Measurements from ENCODE around the gene WDSUB1. TPM values are rescaled to one million over a fixed set of nuclear protein-coding genes. Genes with fewer than 3 reads are reported as not detected.

WDSUB1 gene
- total and polyA plus RNA-seq, 8 donors: 11.3 to 17.9 (median 14.7) TPM

GRCh38 chr2:159229476-159230144 lies 56.9 kb downstream of the WDSUB1 start:
- Histone ChIP-seq H3K4me3 (no peak overlapping the region), H3K9me3 (no peaks in the 10 kb centered on the region), H3K36me3 (peaks cover 0 to 49% of the 10 kb centered on the region in 2 donors), H3K4me1 (peaks cover 15 to 25% of the 10 kb centered on the region in 2 donors), H3K27me3 (no peaks in the 10 kb centered on the region), H3K27ac (peak overlapping the region; percentile 48)
- intact Hi-C loops (cut with DNase I): no loop called here
- peak in 2 of 4 donors; percentile 23 to 76 for DNase-seq
- peak; percentile 83 for ATAC-seq
- TF ChIP-seq CTCF (IDR thresholded peaks at IDR 0.05): no peak

GRCh38 chr2:159228081-159228581 lies 58.4 kb downstream of the WDSUB1 start:
- H3K27ac ChIP-seq: peak overlapping the region; percentile 6 to 48
- no peak for TF ChIP-seq CTCF (IDR thresholded peaks at IDR 0.05)
- no peaks in the 10 kb centered on the region for H3K27me3 ChIP-seq
- H3K9me3 ChIP-seq: no peaks in the 10 kb centered on the region
- ATAC-seq: no peak
- no peak overlapping the region for H3K4me3 ChIP-seq
- intact Hi-C loops (cut with DNase I): no loop called here
- peaks cover 15 to 31% of the 10 kb centered on the region in 2 donors for H3K4me1 ChIP-seq
- DNase-seq: no peak
- H3K36me3 ChIP-seq: peaks cover 0 to 47% of the 10 kb centered on the region in 2 donors

- H3K9me3 ChIP-seq: no peaks in the 10 kb centered on the region
- H3K36me3 ChIP-seq: peaks cover 0 to 51% of the 10 kb centered on the region in 2 donors
- no peak for TF ChIP-seq CTCF (IDR thresholded peaks at IDR 0.05)
- ATAC-seq: no peak
- peaks cover 10 to 31% of the 10 kb centered on the region in 2 donors for H3K4me1 ChIP-seq
- intact Hi-C loops (cut with DNase I): no loop called here
- peak overlapping the region in 1 of 2 donors; percentile 6 for H3K27ac ChIP-seq
- no peak overlapping the region for H3K4me3 ChIP-seq
- DNase-seq: no peak
- no peaks in the 10 kb centered on the region for H3K27me3 ChIP-seq
These were observed 59.0 kb downstream of the WDSUB1 start for GRCh38 chr2:159227467-159227866.

GRCh38 chr2:159226608-159227385 lies 59.7 kb downstream of the WDSUB1 start:
- no peak for DNase-seq
- intact Hi-C loops (cut with DNase I): no loop called here
- ATAC-seq: no peak
- Histone ChIP-seq H3K36me3 (peaks cover 0 to 56% of the 10 kb centered on the region in 2 donors), H3K4me3 (no peak overlapping the region), H3K9me3 (no peaks in the 10 kb centered on the region), H3K4me1 (peaks cover 9 to 31% of the 10 kb centered on the region in 2 donors), H3K27me3 (no peaks in the 10 kb centered on the region), H3K27ac (peak overlapping the region; percentile 57 to 72)
- no peak for TF ChIP-seq CTCF (IDR thresholded peaks at IDR 0.05)

GRCh38 chr2:159226059-159226461 lies 60.4 kb downstream of the WDSUB1 start:
- Histone ChIP-seq H3K4me1 (peaks cover 9 to 31% of the 10 kb centered on the region in 2 donors), H3K36me3 (peaks cover 0 to 61% of the 10 kb centered on the region in 2 donors), H3K4me3 (no peak overlapping the region), H3K27ac (peak overlapping the region; percentile 57 to 72), H3K27me3 (no peaks in the 10 kb centered on the region), H3K9me3 (no peaks in the 10 kb centered on the region)
- DNase-seq (peak in 2 of 4 donors; percentile 23 to 61), ATAC-seq (peak; percentile 71)
- TF ChIP-seq CTCF (IDR thresholded peaks at IDR 0.05): no peak
- intact Hi-C loops (cut with DNase I): no loop called here
